Gastroesophageal sphincter (tissue), 4 donors: ENCODE results near the gene RPL37A. TPM values are rescaled to one million over a fixed set of nuclear protein-coding genes. Genes with fewer than 3 reads are reported as not detected.
A peak's percentile ranks its signal among the peaks of the same experiment; 100 is the strongest.

Experiments
- ATAC-seq: fragments of 150-250 bp; one replicate; pipeline ENCODE4 v1.9.1; 2016; ENCODE audit warnings: mild to moderate bottlenecking, moderate library complexity
- H3K27ac ChIP-seq, 4 donors: fragments of 200-600 bp; sonication (generic) in 3 of 4; 1 replicate in 3 of 4; 2 replicates in 1 of 4; pipeline ENCODE4 v1.5.1; 2016 to 2019
- H3K27me3 ChIP-seq: fragments of 200-600 bp; sonication (generic); one replicate; pipeline ENCODE4 v1.5.1; 2019
- H3K36me3 ChIP-seq, 2 donors: fragments of 200-600 bp; sonication (generic); one replicate each; pipeline ENCODE4 v1.5.1; 2019; ENCODE audit warnings: control low read depth in 1 of 2
- H3K4me1 ChIP-seq, 3 donors: fragments of 200-600 bp; sonication (generic); 1 replicate in 2 of 3; 2 replicates in 1 of 3; pipeline ENCODE4 v1.5.1; 2016 to 2019; ENCODE audit warnings: control low read depth in 2 of 3
- H3K4me3 ChIP-seq, 2 donors: fragments of 200-600 bp; sonication (generic); one replicate each; pipeline ENCODE4 v1.5.1; 2019; ENCODE audit warnings: mild to moderate bottlenecking in 1 of 2, moderate library complexity in 1 of 2
- H3K9me3 ChIP-seq, 3 donors: fragments of 200-600 bp; sonication (generic); one replicate each; pipeline ENCODE4 v1.5.1; 2017 to 2019; ENCODE audit warnings: control low read depth in 2 of 3
- CTCF ChIP-seq, 4 experiments: fragments of 200-600 bp in 2 of 4; fragments of 450-650 bp in 2 of 4; sonication (generic) in 1 of 4; IDR thresholded peaks; one replicate each; pipeline ENCODE4 v1.5.1; 2017 to 2019; ENCODE audit warnings: antibody characterized with exemption in 4 of 4, mild to moderate bottlenecking in 2 of 4, moderate library complexity in 2 of 4
- EP300 ChIP-seq: sonication (generic); formaldehyde crosslinking; IDR thresholded peaks from one replicate; pipeline ENCODE4 v1.6.1; 2017; ENCODE audit warnings: antibody characterized with exemption, mild to moderate bottlenecking
- POLR2A ChIP-seq, 2 donors: fragments of 450-650 bp; IDR thresholded peaks; one replicate each; pipeline ENCODE4 v1.6.1; 2017; ENCODE audit warnings: antibody characterized with exemption in 2 of 2, mild to moderate bottlenecking in 2 of 2, moderate library complexity in 1 of 2
- POLR2AphosphoS5 ChIP-seq: sonication (generic); formaldehyde crosslinking; IDR thresholded peaks from one replicate; pipeline ENCODE4 v1.6.1; 2017; ENCODE audit warnings: antibody characterized with exemption
- WGBS, 2 donors: methylation state at CpG; one replicate each; pipeline ENCODE4 v1.1.5; 2018; ENCODE audit warnings: low coverage in 1 of 2; 5-methylcytosine and 5-hydroxymethylcytosine counted together
- total RNA-seq, 4 donors: library from RNA; depleted of rRNA; stranded (reverse); fragments of >200 nt; gene quantifications; one replicate each; pipeline ENCODE4 v1.1.0, GENCODE V29; 2016

The RPL37A gene
- total RNA-seq, 4 donors from 2014 or later, result 1,140 to 1,987 (median 1,653) TPM

DNA sequence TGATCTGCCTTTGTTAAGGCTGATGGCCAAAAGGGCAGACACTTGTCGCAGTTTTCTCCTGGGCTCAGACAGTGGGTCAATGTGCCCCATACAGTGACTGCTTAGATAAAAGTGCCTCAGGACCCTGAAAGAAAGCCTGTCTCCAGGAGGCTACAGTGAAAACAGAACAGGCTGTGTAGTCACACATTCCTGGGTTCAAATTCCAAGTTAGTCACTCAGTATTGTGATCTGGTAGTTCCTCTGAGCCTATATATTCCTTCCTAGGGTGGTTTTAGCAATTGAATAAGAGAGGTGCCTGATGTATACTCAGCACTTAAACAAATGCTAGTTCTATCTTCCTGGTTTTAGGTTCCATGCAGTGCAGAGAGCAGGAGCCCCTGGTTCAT is 54.4 kb downstream of the RPL37A start:
- ATAC-seq, result no peak
- Histone ChIP-seq H3K9me3 (no peaks in the 10 kb centered on the region), H3K27me3 (no peaks in the 10 kb centered on the region), H3K27ac (peak overlapping the region; percentile 30 to 82 (median 77)), H3K36me3 (no peaks in the 10 kb centered on the region), H3K4me3 (no peak overlapping the region), H3K4me1 (peaks cover 3 to 98% (median 9%) of the 10 kb centered on the region in 3 donors)
- 88 to 100% methylated on average over 1 of the region's 1 CpG for WGBS, 2 donors
- TF ChIP-seq POLR2A (IDR thresholded peaks at IDR 0.05) (no peak), EP300 (no peak), POLR2AphosphoS5 (no peak), CTCF (IDR thresholded peaks at IDR 0.05) (no peak)

Other genes starting within 250 kb of the RPL37A start
- not detected for gene MARCHF4, start 126.4 kb upstream of the RPL37A start, total RNA-seq
- gene SMARCAL1, start 86.4 kb upstream of the RPL37A start, total RNA-seq, result 10 to 100 TPM in 2 of 4 donors, 1 to 10 TPM in 2; 7.5 to 14.7 (median 10.7) TPM
- 100 to 1,000 TPM; 137 to 449 (median 301) TPM for gene IGFBP2, start 134.6 kb downstream of the RPL37A start, total RNA-seq
- gene IGFBP5, start 196.7 kb downstream of the RPL37A start, total RNA-seq, result 1,000 to 10,000 TPM in 1 of 4 donors, 100 to 1,000 TPM in 3; 313 to 1,402 (median 682) TPM